Mammary epithelial cell (primary cell): ENCODE data around the gene NCKAP5L.

ENCODE experiments used
- EZH2 ChIP-seq: IDR thresholded peaks from 2 replicates; pipeline ENCODE4 v1.6.1; 2012; ENCODE audit warnings: low read length, inconsistent platforms, borderline replicate concordance
- TF ChIP-seq, protein P1 (sequence below), 2 donors: IDR thresholded peaks in 1 of 2; conservative IDR thresholded peaks in 1 of 2; 2 replicates each; pipeline ENCODE4 v1.5.1; 2011 to 2012; ENCODE audit warnings: inconsistent platforms in 2 of 2, low read length in 2 of 2, mild to moderate bottlenecking in 2 of 2, control low read depth in 1 of 2, low read depth in 1 of 2; ENCODE audit not compliant: insufficient read depth in 1 of 2; ENCODE audit errors: extremely low read depth in 1 of 2

DNA sequence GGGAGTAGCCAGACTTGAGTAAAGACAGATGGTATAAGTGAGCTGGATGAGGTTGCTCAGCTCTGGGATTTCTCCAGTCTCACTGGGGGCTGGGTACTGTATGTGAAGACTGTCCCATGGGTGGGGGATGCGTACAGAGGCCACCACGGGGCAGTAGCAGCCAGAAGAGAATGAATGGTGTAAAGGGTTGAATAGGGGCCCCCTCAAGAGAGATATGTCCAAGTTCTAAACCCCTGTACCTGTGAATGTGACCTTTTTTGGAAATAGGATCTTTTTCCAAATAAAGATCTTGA is 36.5 kb upstream of the NCKAP5L start:
- TF ChIP-seq, protein P1, sequence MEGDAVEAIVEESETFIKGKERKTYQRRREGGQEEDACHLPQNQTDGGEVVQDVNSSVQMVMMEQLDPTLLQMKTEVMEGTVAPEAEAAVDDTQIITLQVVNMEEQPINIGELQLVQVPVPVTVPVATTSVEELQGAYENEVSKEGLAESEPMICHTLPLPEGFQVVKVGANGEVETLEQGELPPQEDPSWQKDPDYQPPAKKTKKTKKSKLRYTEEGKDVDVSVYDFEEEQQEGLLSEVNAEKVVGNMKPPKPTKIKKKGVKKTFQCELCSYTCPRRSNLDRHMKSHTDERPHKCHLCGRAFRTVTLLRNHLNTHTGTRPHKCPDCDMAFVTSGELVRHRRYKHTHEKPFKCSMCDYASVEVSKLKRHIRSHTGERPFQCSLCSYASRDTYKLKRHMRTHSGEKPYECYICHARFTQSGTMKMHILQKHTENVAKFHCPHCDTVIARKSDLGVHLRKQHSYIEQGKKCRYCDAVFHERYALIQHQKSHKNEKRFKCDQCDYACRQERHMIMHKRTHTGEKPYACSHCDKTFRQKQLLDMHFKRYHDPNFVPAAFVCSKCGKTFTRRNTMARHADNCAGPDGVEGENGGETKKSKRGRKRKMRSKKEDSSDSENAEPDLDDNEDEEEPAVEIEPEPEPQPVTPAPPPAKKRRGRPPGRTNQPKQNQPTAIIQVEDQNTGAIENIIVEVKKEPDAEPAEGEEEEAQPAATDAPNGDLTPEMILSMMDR (conservative IDR thresholded peaks at IDR 0.05 in 1 of 2, IDR thresholded peaks at IDR 0.05 in 1 of 2; ENCODE audit: extremely low read depth in 1 of 2, insufficient read depth in 1 of 2, low read depth in 1 of 2, low read length in 2 of 2), result no peak
- TF ChIP-seq EZH2, result no peak
